Measurements from ENCODE around the gene IFNG-AS1. TPM values are rescaled to one million over a fixed set of nuclear protein-coding genes. Genes with fewer than 3 reads are reported as not detected.

The IFNG-AS1 gene
- total RNA-seq, 2 donors from 2014 or later, result 2.7 TPM; not detected in 1

GRCh38 chr12:67993143-67993542, 3.9 kb downstream of the IFNG-AS1 start:
- no peak overlapping the region for H3K4me3 ChIP-seq
- H3K4me1 ChIP-seq, result no peaks in the 10 kb centered on the region
- H3K9me3 ChIP-seq, result no peaks in the 10 kb centered on the region
- no peak for DNase-seq (ENCODE audit: low spot score)
- no peak for TF ChIP-seq CTCF (IDR thresholded peaks at IDR 0.05)
- no peaks in the 10 kb centered on the region for H3K36me3 ChIP-seq
- no peak overlapping the region for H3K27ac ChIP-seq
- H3K27me3 ChIP-seq, result no peaks in the 10 kb centered on the region

GRCh38 chr12:67994046-67994445, 4.8 kb downstream of the IFNG-AS1 start:
- DNase-seq (ENCODE audit: low spot score), result no peak
- no peak for TF ChIP-seq CTCF (IDR thresholded peaks at IDR 0.05)
- no peak overlapping the region for H3K4me3 ChIP-seq
- H3K4me1 ChIP-seq, result no peaks in the 10 kb centered on the region
- H3K27me3 ChIP-seq, result no peaks in the 10 kb centered on the region
- no peaks in the 10 kb centered on the region for H3K36me3 ChIP-seq
- H3K27ac ChIP-seq, result no peak overlapping the region
- no peaks in the 10 kb centered on the region for H3K9me3 ChIP-seq

- no peak for DNase-seq (ENCODE audit: low spot score)
- H3K4me3 ChIP-seq, result no peak overlapping the region
- no peaks in the 10 kb centered on the region for H3K4me1 ChIP-seq
- TF ChIP-seq CTCF (IDR thresholded peaks at IDR 0.05), result no peak
- no peaks in the 10 kb centered on the region for H3K36me3 ChIP-seq
- no peaks in the 10 kb centered on the region for H3K9me3 ChIP-seq
- no peak overlapping the region for H3K27ac ChIP-seq
- no peaks in the 10 kb centered on the region for H3K27me3 ChIP-seq
Measured at GRCh38 chr12:67996347-67996746, 7.1 kb downstream of the IFNG-AS1 start.

- Histone ChIP-seq H3K27ac (no peak overlapping the region), H3K4me3 (no peak overlapping the region), H3K9me3 (no peaks in the 10 kb centered on the region), H3K36me3 (no peaks in the 10 kb centered on the region), H3K27me3 (no peaks in the 10 kb centered on the region), H3K4me1 (no peaks in the 10 kb centered on the region)
- no peak for DNase-seq (ENCODE audit: low spot score)
- TF ChIP-seq CTCF (IDR thresholded peaks at IDR 0.05), result no peak
Measured at GRCh38 chr12:67998379-67998778, 9.1 kb downstream of the IFNG-AS1 start.

- no peak for DNase-seq (ENCODE audit: low spot score)
- no peak for TF ChIP-seq CTCF (IDR thresholded peaks at IDR 0.05)
- Histone ChIP-seq H3K27ac (no peak overlapping the region), H3K27me3 (no peaks in the 10 kb centered on the region), H3K9me3 (no peaks in the 10 kb centered on the region), H3K4me3 (no peak overlapping the region), H3K4me1 (no peaks in the 10 kb centered on the region), H3K36me3 (no peaks in the 10 kb centered on the region)
Measured at GRCh38 chr12:67999244-67999643, 10.0 kb downstream of the IFNG-AS1 start.

Data from right atrium auricular region (tissue), 2 donors.